ENCODE measurements around the gene PJVK.
A peak's percentile ranks its signal among the peaks of the same experiment; 100 is the strongest.
"Not testable (repeated sequence)": the region's sequence is repeated elsewhere in the genome, so short reads cannot be mapped to it uniquely, and the experiment has no call there.

The PJVK gene

GRCh38 chr2:178441426-178441825, 9.8 kb upstream of the PJVK start:
- Histone ChIP-seq H3K36me3 (ENCODE audit: insufficient read depth, low read length) (peaks cover 66% of the 10 kb centered on the region), H3K4me3 (ENCODE audit: low read length) (no peak overlapping the region), H3K4me2 (ENCODE audit: low read length) (no peak overlapping the region), H3K4me1 (ENCODE audit: control insufficient read depth, insufficient read depth, low read length) (no peaks in the 10 kb centered on the region), H3K9ac (ENCODE audit: low read depth, low read length) (no peak overlapping the region), H3K27me3 (ENCODE audit: control insufficient read depth, insufficient read depth, low read length) (no peaks in the 10 kb centered on the region), H3K9me3 (replicated peaks; ENCODE audit: low read length) (no peaks in the 10 kb centered on the region)

- H3K9me3 ChIP-seq (replicated peaks; ENCODE audit: low read length), result no peaks in the 10 kb centered on the region
- peak overlapping the region; percentile 95 for H3K9ac ChIP-seq (ENCODE audit: low read depth, low read length)
- H3K4me1 ChIP-seq (ENCODE audit: control insufficient read depth, insufficient read depth, low read length), result peaks cover 18% of the 10 kb centered on the region
- peak overlapping the region; percentile 82 for H3K4me2 ChIP-seq (ENCODE audit: low read length)
- H3K36me3 ChIP-seq (ENCODE audit: insufficient read depth, low read length), result peaks cover 41% of the 10 kb centered on the region
- no peaks in the 10 kb centered on the region for H3K27me3 ChIP-seq (ENCODE audit: control insufficient read depth, insufficient read depth, low read length)
- H3K4me3 ChIP-seq (ENCODE audit: low read length), result peak overlapping the region; percentile 97
Measured at GRCh38 chr2:178448968-178449661, 2.1 kb upstream of the PJVK start.

- H3K4me3 ChIP-seq (ENCODE audit: low read length), result peak overlapping the region; percentile 97
- peak overlapping the region; percentile 95 for H3K9ac ChIP-seq (ENCODE audit: low read depth, low read length)
Measured at GRCh38 chr2:178449700-178450523, 1.3 kb upstream of the PJVK start.

GRCh38 chr2:178450524-178450773, 729 bp upstream of the PJVK start:
- Histone ChIP-seq H3K9ac (ENCODE audit: low read depth, low read length) (peak overlapping the region; percentile 95), H3K9me3 (replicated peaks; ENCODE audit: low read length) (no peaks in the 10 kb centered on the region)

More at GRCh38 chr2:178449700-178450523, 1.3 kb upstream of the PJVK start:
- Histone ChIP-seq H3K4me2 (ENCODE audit: low read length) (peak overlapping the region; percentile 82), H3K4me1 (ENCODE audit: control insufficient read depth, insufficient read depth, low read length) (peaks cover 18% of the 10 kb centered on the region), H3K27me3 (ENCODE audit: control insufficient read depth, insufficient read depth, low read length) (no peaks in the 10 kb centered on the region), H3K36me3 (ENCODE audit: insufficient read depth, low read length) (peaks cover 33% of the 10 kb centered on the region), H3K9me3 (replicated peaks; ENCODE audit: low read length) (no peaks in the 10 kb centered on the region)

GRCh38 chr2:178452334-178452733, 1.2 kb downstream of the PJVK start:
- H3K4me3 ChIP-seq (ENCODE audit: low read length), result no peak overlapping the region
- H3K4me2 ChIP-seq (ENCODE audit: low read length), result no peak overlapping the region
- H3K9ac ChIP-seq (ENCODE audit: low read depth, low read length), result no peak overlapping the region
- peaks cover 18% of the 10 kb centered on the region for H3K4me1 ChIP-seq (ENCODE audit: control insufficient read depth, insufficient read depth, low read length)
- H3K27me3 ChIP-seq (ENCODE audit: control insufficient read depth, insufficient read depth, low read length), result no peaks in the 10 kb centered on the region
- no peaks in the 10 kb centered on the region for H3K9me3 ChIP-seq (replicated peaks; ENCODE audit: low read length)
- peaks cover 16% of the 10 kb centered on the region for H3K36me3 ChIP-seq (ENCODE audit: insufficient read depth, low read length)

More at GRCh38 chr2:178450524-178450773, 729 bp upstream of the PJVK start:
- H3K4me1 ChIP-seq (ENCODE audit: control insufficient read depth, insufficient read depth, low read length), result peaks cover 18% of the 10 kb centered on the region
- H3K27me3 ChIP-seq (ENCODE audit: control insufficient read depth, insufficient read depth, low read length), result no peaks in the 10 kb centered on the region
- peak overlapping the region; percentile 97 for H3K4me3 ChIP-seq (ENCODE audit: low read length)
- peaks cover 28% of the 10 kb centered on the region for H3K36me3 ChIP-seq (ENCODE audit: insufficient read depth, low read length)
- H3K4me2 ChIP-seq (ENCODE audit: low read length), result peak overlapping the region; percentile 82

GRCh38 chr2:178452870-178453269, 1.7 kb downstream of the PJVK start:
- peaks cover 18% of the 10 kb centered on the region for H3K4me1 ChIP-seq (ENCODE audit: control insufficient read depth, insufficient read depth, low read length)
- no peak overlapping the region for H3K4me3 ChIP-seq (ENCODE audit: low read length)
- no peaks in the 10 kb centered on the region for H3K27me3 ChIP-seq (ENCODE audit: control insufficient read depth, insufficient read depth, low read length)
- no peaks in the 10 kb centered on the region for H3K9me3 ChIP-seq (replicated peaks; ENCODE audit: low read length)
- peaks cover 12% of the 10 kb centered on the region for H3K36me3 ChIP-seq (ENCODE audit: insufficient read depth, low read length)
- no peak overlapping the region for H3K9ac ChIP-seq (ENCODE audit: low read depth, low read length)
- no peak overlapping the region for H3K4me2 ChIP-seq (ENCODE audit: low read length)

GRCh38 chr2:178455947-178456346, 4.8 kb downstream of the PJVK start:
- no peak overlapping the region for H3K4me3 ChIP-seq (ENCODE audit: low read length)
- no peaks in the 10 kb centered on the region for H3K36me3 ChIP-seq (ENCODE audit: insufficient read depth, low read length)
- H3K4me1 ChIP-seq (ENCODE audit: control insufficient read depth, insufficient read depth, low read length), result peaks cover 7% of the 10 kb centered on the region
- H3K9me3 ChIP-seq (replicated peaks; ENCODE audit: low read length), result no peaks in the 10 kb centered on the region
- no peak overlapping the region for H3K9ac ChIP-seq (ENCODE audit: low read depth, low read length)
- H3K27me3 ChIP-seq (ENCODE audit: control insufficient read depth, insufficient read depth, low read length), result no peaks in the 10 kb centered on the region
- H3K4me2 ChIP-seq (ENCODE audit: low read length), result no peak overlapping the region

- H3K27me3 ChIP-seq (ENCODE audit: control insufficient read depth, insufficient read depth, low read length), result no peaks in the 10 kb centered on the region
- H3K9ac ChIP-seq (ENCODE audit: low read depth, low read length), result no peak overlapping the region
- H3K4me3 ChIP-seq (ENCODE audit: low read length), result no peak overlapping the region
- H3K9me3 ChIP-seq (replicated peaks; ENCODE audit: low read length), result no peaks in the 10 kb centered on the region
- H3K4me1 ChIP-seq (ENCODE audit: control insufficient read depth, insufficient read depth, low read length), result no peaks in the 10 kb centered on the region
- no peaks in the 10 kb centered on the region for H3K36me3 ChIP-seq (ENCODE audit: insufficient read depth, low read length)
- H3K4me2 ChIP-seq (ENCODE audit: low read length), result no peak overlapping the region
Measured at GRCh38 chr2:178457390-178457886, 6.3 kb downstream of the PJVK start.

GRCh38 chr2:178469219-178469849, 18.2 kb downstream of the PJVK start:
- Histone ChIP-seq H3K9ac (ENCODE audit: low read depth, low read length) (no peak overlapping the region), H3K4me2 (ENCODE audit: low read length) (no peak overlapping the region), H3K4me1 (ENCODE audit: control insufficient read depth, insufficient read depth, low read length) (no peaks in the 10 kb centered on the region), H3K36me3 (ENCODE audit: insufficient read depth, low read length) (no peaks in the 10 kb centered on the region), H3K9me3 (replicated peaks; ENCODE audit: low read length) (no peaks in the 10 kb centered on the region), H3K27me3 (ENCODE audit: control insufficient read depth, insufficient read depth, low read length) (no peaks in the 10 kb centered on the region), H3K4me3 (ENCODE audit: low read length) (no peak overlapping the region)

GRCh38 chr2:178471313-178471712, 20.1 kb downstream of the PJVK start:
- H3K36me3 ChIP-seq (ENCODE audit: insufficient read depth, low read length); H3K4me1 ChIP-seq (ENCODE audit: control insufficient read depth, insufficient read depth, low read length); H3K4me3 ChIP-seq (ENCODE audit: low read length); H3K9me3 ChIP-seq (replicated peaks; ENCODE audit: low read length); H3K9ac ChIP-seq (ENCODE audit: low read depth, low read length); H3K4me2 ChIP-seq (ENCODE audit: low read length); H3K27me3 ChIP-seq (ENCODE audit: control insufficient read depth, insufficient read depth, low read length): not testable (repeated sequence)

- Histone ChIP-seq H3K4me1 (ENCODE audit: control insufficient read depth, insufficient read depth, low read length) (no peaks in the 10 kb centered on the region), H3K36me3 (ENCODE audit: insufficient read depth, low read length) (no peaks in the 10 kb centered on the region), H3K27me3 (ENCODE audit: control insufficient read depth, insufficient read depth, low read length) (no peaks in the 10 kb centered on the region), H3K9ac (ENCODE audit: low read depth, low read length) (no peak overlapping the region), H3K4me2 (ENCODE audit: low read length) (no peak overlapping the region), H3K4me3 (ENCODE audit: low read length) (no peak overlapping the region), H3K9me3 (replicated peaks; ENCODE audit: low read length) (no peaks in the 10 kb centered on the region)
Measured at GRCh38 chr2:178473373-178473772, 22.2 kb downstream of the PJVK start.
